Right hindlimb (tissue), 1 donor: ENCODE data around the gene TWF1.
"Not testable (repeated sequence)": the region's sequence is repeated elsewhere in the genome, so short reads cannot be mapped to it uniquely, and the experiment has no call there.

Source experiments
- DNase-seq: peaks from one replicate; pipeline ENCODE4 v3.0.0-alpha.2; 2018

Gene TWF1

DNA sequence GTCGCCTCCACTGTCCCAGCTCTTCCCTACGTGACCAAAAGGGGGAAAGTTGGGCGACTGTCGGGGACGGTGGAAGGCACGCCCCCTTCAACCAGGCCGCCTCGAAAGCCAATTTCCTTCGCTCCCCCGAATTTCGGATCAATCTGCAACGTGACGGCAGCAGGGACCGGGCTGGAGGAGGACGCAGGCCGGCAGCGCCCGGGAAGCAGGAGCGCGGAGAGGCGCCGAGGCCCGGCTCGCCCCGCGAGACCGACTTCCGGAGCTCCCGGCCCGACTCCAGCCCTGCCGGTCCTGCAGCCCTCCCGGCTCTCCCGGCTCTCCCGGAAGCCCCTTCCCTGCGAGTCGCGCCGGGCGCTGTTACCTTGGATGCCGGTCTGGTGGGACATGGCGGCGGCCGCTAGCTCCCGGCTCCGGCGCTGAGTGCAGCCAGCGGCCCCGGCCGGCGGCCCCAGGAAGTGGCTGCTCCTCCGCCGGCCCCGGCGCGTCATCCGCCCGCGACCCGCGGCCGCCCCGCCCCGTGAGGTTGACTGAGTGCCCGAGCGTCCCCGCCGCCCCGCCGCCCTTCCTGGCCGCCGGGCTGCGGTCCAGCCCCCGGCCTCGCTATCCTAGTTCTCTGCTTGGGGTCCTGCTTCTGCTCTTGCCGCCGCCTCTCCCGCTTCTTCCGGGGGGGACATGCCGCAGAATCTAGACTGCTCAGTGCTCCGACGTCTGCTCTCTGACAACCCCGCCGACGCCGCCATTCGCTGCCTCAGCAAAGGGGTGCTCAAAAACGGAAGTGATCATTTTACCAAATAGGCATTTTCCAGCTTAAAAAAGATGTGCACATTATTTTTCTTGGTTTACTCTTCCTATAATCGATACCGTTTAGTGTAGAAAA is at the start of gene TWF1:
TSS of gene TWF1 (minus strand) at position 458 of the 877 bp plus-strand sequence. CDS start at position 386, 72 bp downstream.
- peak; percentile 95 for DNase-seq

GRCh38 chr12:43852744-43853143 is 46.6 kb upstream of the TWF1 start:
- no peak for DNase-seq

DNA sequence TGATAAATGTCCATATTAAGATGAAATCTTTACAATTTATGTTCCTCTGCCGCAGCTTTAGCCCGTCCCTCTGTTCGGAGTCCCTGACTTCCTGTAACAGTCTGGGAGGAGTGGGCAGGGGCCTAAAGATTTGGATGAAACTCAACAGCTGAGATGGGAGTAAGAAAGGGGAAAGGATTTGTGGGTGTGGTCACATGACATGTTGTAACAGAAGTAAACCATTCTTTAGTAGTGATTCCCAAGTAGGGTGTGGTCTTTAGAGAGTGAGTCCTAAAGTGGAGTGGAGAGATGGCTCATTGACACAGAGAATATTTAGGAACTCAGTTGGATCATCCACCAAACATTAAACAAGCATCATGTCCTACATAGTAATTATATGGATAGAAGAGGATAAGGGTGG is 42.7 kb upstream of the TWF1 start:
- no peak for DNase-seq

DNA sequence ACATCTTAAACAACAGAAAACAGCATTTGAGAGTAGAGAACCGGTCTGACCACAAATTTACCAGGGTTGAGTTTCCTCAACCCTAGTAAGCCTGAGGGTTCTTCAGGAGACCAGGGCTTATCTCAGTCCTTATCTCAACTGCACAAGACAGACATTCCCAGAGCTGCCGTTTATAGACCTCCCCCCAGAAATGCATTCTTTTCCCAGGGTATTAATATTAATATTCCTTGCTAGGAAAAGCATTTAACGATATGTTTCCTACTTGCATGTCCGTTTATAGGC is 42.0 kb upstream of the TWF1 start:
- DNase-seq: no peak

DNA sequence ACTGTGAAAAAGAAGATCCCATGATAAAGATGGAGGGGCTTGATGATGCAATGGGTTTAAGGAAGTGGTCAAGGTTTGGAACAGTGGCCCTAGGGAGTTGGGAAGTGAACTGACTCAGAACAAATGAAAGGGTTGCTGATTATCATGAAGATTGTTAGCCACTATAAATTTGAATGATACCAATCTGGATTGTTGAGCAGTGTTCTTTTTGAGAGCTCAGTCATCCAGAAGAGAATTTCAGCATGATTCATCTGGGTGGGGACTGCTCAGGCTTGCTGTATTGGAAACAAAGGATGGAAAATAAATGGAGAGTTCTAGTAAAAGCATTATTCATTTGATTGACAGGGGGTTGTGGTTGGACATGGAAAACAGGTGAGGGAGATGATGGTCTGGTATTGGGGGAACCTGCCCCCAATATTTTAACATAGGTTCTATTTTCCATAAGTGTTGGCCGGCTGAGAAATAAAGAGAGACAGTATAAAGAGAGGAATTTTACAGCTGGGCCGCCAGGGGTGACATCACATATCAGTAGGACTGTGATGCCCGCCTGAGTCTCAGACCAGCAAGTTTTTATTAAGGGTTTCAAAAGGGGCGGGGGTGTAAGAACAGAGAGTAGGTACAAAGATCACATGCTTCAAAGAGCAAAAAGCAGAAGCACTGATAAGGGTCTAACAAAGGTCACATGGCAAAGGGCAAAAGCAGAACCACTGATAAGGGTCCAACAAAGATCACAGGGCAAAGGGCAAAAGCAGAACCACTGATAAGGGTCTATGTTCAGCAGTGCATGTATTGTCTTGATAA is 41.5 kb upstream of the TWF1 start:
- not testable (repeated sequence) for DNase-seq

DNA sequence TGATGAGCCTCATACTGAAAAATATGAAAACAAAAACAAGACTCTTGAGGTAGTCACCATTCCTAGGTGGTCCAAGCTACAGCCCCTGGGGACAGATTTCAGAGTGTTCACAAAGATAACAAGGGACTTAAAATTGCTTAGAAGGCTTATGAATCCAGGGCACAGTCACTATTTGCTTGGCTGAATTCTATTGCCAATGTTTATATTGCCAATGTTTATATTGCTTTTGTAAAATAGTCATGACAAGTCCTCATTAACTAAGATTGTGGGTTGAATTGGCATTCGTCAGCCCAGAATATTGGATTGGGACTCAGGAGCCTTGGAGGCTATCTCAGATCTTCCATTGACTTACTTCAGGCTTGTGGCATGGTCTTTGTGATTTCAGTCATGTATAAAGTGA is 36.1 kb upstream of the TWF1 start:
- DNase-seq: no peak

GRCh38 chr12:43841253-43841652 is 35.1 kb upstream of the TWF1 start:
- no peak for DNase-seq

- no peak for DNase-seq
Measured at GRCh38 chr12:43840338-43840737, 34.2 kb upstream of the TWF1 start.

GRCh38 chr12:43836475-43836989 is 30.4 kb upstream of the TWF1 start:
- peak; percentile 28 for DNase-seq

DNA sequence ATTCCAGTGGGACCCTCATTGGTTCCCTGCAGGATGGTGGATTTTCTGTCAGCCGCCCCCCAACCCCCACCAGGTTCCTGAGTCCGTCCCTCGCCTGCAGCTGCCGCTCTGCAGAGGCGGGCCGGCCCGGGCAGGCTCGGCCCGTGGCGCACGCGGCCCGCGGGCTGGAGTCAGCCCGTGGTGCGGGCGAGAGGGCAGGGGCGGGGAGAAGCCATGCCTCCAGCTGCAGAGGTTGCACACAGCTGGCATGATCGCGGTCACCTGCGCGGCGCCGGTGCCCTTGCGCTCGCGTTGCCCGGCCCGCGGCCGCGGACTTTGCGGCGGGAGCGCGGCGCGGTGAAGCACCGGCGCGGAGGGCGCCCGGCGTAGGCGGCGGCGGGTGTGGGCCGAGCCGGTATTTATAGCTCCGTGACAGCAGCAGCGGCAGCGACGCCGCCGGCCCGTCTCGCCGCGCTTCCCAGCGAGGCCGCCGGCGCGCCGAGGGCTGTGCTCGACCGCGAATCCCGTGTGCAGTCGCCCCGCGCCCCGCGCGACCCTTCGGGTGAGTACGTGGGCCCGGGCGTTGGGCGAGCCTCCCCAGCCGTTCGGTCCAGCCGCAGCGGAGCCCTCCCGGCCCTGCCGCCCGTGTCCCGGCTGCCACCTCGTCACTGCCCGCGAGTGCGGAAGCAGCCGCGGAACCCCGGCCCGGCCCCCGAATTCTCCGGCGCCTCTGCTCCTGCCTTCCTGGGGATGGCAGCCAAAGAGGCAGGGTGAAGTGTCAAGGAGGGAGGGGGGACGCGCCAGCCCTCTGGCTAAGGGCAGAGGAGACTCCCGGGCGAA is 29.7 kb upstream of the TWF1 start, which contains the start of gene TMEM117:
TSS of gene TMEM117 (plus strand) at position 426 of the 819 bp plus-strand sequence.
- DNase-seq: peak; percentile 88

GRCh38 chr12:43835264-43835655 is 29.1 kb upstream of the TWF1 start:
- DNase-seq: no peak

- DNase-seq: no peak
Measured at GRCh38 chr12:43832463-43833168, 26.5 kb upstream of the TWF1 start.

DNA sequence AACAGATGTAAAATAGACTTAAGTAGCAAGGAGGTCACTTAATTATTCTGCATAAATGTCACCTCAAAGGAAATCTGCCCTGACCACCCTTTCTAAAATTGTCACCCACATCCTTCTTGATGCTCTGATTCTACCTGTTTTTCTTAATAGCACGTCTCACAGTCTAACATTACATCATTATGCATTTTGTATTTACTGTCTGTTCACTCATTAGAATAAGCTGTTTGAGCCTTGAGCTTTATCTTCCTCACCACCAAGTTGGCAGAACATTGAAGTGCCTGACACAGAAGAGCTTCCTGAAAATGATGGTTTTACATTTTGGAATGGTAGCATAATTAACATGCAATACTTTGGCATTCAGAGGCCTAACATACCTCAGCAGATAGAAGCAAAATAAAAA is 21.0 kb upstream of the TWF1 start:
- DNase-seq: no peak

- no peak for DNase-seq
Measured at GRCh38 chr12:43826681-43827080, 20.6 kb upstream of the TWF1 start.

- DNase-seq: no peak
Measured at GRCh38 chr12:43824207-43824775, 18.2 kb upstream of the TWF1 start.

DNA sequence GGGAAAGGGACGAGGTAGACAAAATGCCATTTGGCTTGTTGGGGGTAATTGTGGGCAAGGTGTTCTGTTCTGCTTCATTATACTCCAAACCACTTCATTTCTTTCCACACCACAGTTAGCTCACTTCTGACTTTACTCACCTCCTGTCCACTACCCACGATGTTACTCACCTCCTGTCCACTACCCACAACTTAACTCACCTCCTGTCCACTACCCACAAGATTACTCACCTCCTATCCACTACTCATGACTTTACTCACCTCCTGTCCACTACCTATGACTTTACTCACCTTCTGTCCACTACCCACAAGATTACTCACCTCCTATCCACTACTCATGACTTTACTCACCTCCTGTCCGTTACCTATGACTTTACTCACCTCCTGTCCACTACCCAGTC is 10.1 kb upstream of the TWF1 start:
- DNase-seq: no peak

DNA sequence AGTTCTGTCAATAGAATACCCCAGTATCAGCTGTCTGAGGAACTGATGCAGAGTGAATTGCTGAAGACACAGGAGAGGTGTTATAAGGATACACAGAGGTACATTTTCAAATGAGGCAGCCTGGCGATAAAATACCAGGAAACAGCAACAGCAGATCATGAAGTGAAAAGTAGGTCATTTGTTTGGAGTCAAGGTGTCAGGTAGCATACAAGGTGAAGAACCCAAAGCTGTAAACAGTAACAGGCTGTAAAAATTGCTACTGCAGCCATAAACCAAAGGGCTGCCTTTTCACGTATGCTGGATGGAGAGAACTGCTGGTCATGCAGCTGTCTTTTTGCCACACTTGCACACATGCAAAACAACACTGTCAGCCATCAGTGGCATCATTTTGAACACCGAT is 9.3 kb upstream of the TWF1 start:
- no peak for DNase-seq

- DNase-seq: no peak
Measured at GRCh38 chr12:43812926-43813325, 6.8 kb upstream of the TWF1 start.

GRCh38 chr12:43812057-43812456 is 5.9 kb upstream of the TWF1 start:
- DNase-seq: no peak

DNA sequence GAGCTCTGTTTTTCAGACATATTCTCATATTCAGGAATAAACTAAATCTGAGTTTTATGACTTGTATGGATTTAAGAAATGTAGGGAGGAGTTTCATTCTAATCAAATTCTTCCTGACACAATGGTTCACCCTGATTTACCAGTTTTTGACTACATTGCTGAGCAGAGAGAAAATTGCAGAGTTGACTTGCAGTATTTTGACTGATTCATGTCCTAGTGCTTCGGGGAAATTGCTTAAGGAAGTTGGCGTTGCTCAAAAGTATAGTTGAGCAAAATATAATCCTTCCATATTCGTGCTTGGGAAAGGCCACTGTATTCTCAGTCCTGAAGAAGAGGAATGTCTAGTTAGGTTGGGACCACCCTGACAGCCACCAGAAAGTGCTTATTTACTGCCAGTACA is 1.3 kb upstream of the TWF1 start:
- DNase-seq: no peak

GRCh38 chr12:43806737-43807072 is 588 bp upstream of the TWF1 start:
- no peak for DNase-seq
